K562 (cell line): Measurements from ENCODE around the gene MB21D2. TPM values are rescaled to one million over a fixed set of nuclear protein-coding genes. Genes with fewer than 3 reads are reported as not detected.

ENCODE experiments used
- ATAC-seq: fragments of 200-7000 bp; cut with Tn5 transposase; 3 replicates; pipeline ENCODE4 v1.9.1; 2020; ENCODE audit warnings: moderate library complexity
- BruUV-seq: library from RNA; stranded (reverse); fragments of 400-500 nt; replicated peaks from 2 replicates; lab custom pipeline; 2021; lab: Mats Ljungman, UMichigan
- CTCF ChIA-PET: fragments of 300-600 bp; formaldehyde crosslinking; extraction: SDS; loops from one replicate; lab custom pipeline; 2021; ENCODE audit warnings: low intra/inter-chr PET ratio; lab: Yijun Ruan, JAX
- POLR2A ChIA-PET: fragments of 300-600, 350-650 bp; sonication (Branson Sonifier 250); formaldehyde crosslinking; extraction: SDS; loops from one replicate; lab custom pipeline; 2021; ENCODE audit warnings: antibody characterized with exemption, inconsistent platforms; lab: Yijun Ruan, JAX
- DNase-seq, 4 experiments: peaks; one replicate each; pipeline versions ENCODE4 v3.0.0 to v3.0.0-alpha.2; 2011 to 2018; ENCODE audit warnings: low spot score in 3 of 4, mixed read lengths in 3 of 4; ENCODE audit errors: extremely low read depth in 1 of 4
- FAIRE-seq: peaks from 2 replicates; lab custom pipeline; 2011; peaks lifted over from hg19 to GRCh38; lab: Jason Lieb, UNC
- H2AFZ ChIP-seq: 2 replicates; pipeline ENCODE4 v1.6.0; 2011; ENCODE audit warnings: low read depth, low read length, control low read depth, inconsistent platforms
- H3K27ac ChIP-seq: fragments of 200-600 bp; 3 replicates; pipeline ENCODE4 v1.8.0; 2011; ENCODE audit warnings: low read depth, mild to moderate bottlenecking, control low read depth, inconsistent platforms, low read length, moderate library complexity, mixed read lengths; ENCODE audit errors: extremely low read depth
- H3K27me3 ChIP-seq, 2 experiments: fragments of 300-600 bp in 1 of 2; 2 replicates in 1 of 2; 3 replicates in 1 of 2; pipeline versions ENCODE4 v1.6.0 to v1.8.0; 2011; ENCODE audit warnings: inconsistent platforms in 2 of 2, low read length in 2 of 2, mild to moderate bottlenecking in 1 of 2, mixed read lengths in 1 of 2, moderate library complexity in 1 of 2; ENCODE audit not compliant: control insufficient read depth in 2 of 2, insufficient read depth in 2 of 2
- H3K36me3 ChIP-seq: fragments of 300-600 bp; 3 replicates; pipeline ENCODE4 v1.8.0; 2011; ENCODE audit warnings: mild to moderate bottlenecking, low read length, inconsistent platforms; ENCODE audit not compliant: control insufficient read depth, insufficient read depth
- H3K4me1 ChIP-seq, 2 experiments: fragments of 200-600 bp in 1 of 2; replicated peaks in 1 of 2; 2 replicates in 1 of 2; 3 replicates in 1 of 2; pipeline versions ENCODE4 v1.5.1 to v1.8.0; 2011; ENCODE audit warnings: inconsistent platforms in 2 of 2, low read length in 2 of 2, mild to moderate bottlenecking in 1 of 2, mixed read lengths in 1 of 2, moderate library complexity in 1 of 2; ENCODE audit not compliant: control insufficient read depth in 2 of 2, insufficient read depth in 2 of 2
- H3K4me2 ChIP-seq: 2 replicates; pipeline ENCODE4 v1.6.1; 2011; ENCODE audit warnings: low read length, control low read depth, inconsistent platforms, mixed read lengths; ENCODE audit not compliant: insufficient read depth
- H3K4me3 ChIP-seq: fragments of 200-600 bp; sonication (generic), shearing (Covaris generic); 2 replicates; pipeline ENCODE4 v1.5.1; 2016; ENCODE audit warnings: control low read depth, inconsistent platforms
- H3K79me2 ChIP-seq: fragments of 200-600 bp; 3 replicates; pipeline ENCODE4 v1.8.0; 2011; ENCODE audit warnings: low read length, inconsistent platforms; ENCODE audit not compliant: control insufficient read depth, insufficient read depth
- H3K9ac ChIP-seq, 2 experiments: 2 replicates each; pipeline versions ENCODE4 v1.6.0 to v1.6.1; 2011; ENCODE audit warnings: low read depth in 2 of 2, low read length in 2 of 2, control low read depth in 1 of 2, inconsistent platforms in 1 of 2, mild to moderate bottlenecking in 1 of 2, mixed read lengths in 1 of 2; ENCODE audit not compliant: insufficient read depth in 1 of 2
- H3K9me1 ChIP-seq: one replicate; pipeline ENCODE4 v1.6.0; 2011; ENCODE audit warnings: inconsistent platforms, mild to moderate bottlenecking, low read length, moderate library complexity; ENCODE audit not compliant: control insufficient read depth, insufficient read depth
- H3K9me3 ChIP-seq: replicated peaks from 2 replicates; pipeline ENCODE4 v1.5.1; 2011; ENCODE audit warnings: low read depth, low read length, inconsistent platforms; ENCODE audit not compliant: control insufficient read depth, insufficient read depth
- H4K20me1 ChIP-seq: replicated peaks from 2 replicates; pipeline ENCODE4 v1.6.1; 2011; ENCODE audit warnings: low read length, inconsistent platforms, mixed read lengths; ENCODE audit not compliant: control insufficient read depth, insufficient read depth
- AFF1 ChIP-seq, 2 experiments: fragments of 450-650 bp; IDR thresholded peaks; 2 replicates each; pipeline ENCODE4 v1.6.1; 2018; ENCODE audit warnings: mild to moderate bottlenecking in 2 of 2, low read depth in 1 of 2; ENCODE audit not compliant: partially characterized antibody in 2 of 2
- CBFA2T2 ChIP-seq: fragments of 450-650 bp; conservative IDR thresholded peaks from 2 replicates; pipeline ENCODE4 v1.6.1; 2017; ENCODE audit warnings: mild to moderate bottlenecking
- CEBPG ChIP-seq, 3 experiments: fragments of 200-800 bp in 1 of 3; sonication (Bioruptor generic) in 1 of 3; sonication (generic) in 1 of 3; formaldehyde crosslinking in 1 of 3; IDR thresholded peaks in 2 of 3; conservative IDR thresholded peaks in 1 of 3; 2 replicates each; pipeline versions ENCODE4 v1.6.1 to v1.8.0; 2016 to 2022; ENCODE audit warnings: missing compliant biosample characterization in 2 of 3, missing genetic modification characterization in 2 of 3, mild to moderate bottlenecking in 1 of 3, missing genetic modification reagents in 1 of 3
- ETV5 ChIP-seq: sonication (generic); formaldehyde crosslinking; IDR thresholded peaks from 2 replicates; pipeline ENCODE4 v1.4.0; 2020; ENCODE audit warnings: low read depth, mild to moderate bottlenecking, missing genetic modification reagents
- FOS ChIP-seq: IDR thresholded peaks from 3 replicates; pipeline ENCODE4 v1.6.1; 2011; ENCODE audit not compliant: insufficient read length; ENCODE audit errors: extremely low read depth
- LCOR ChIP-seq: sonication (generic); formaldehyde crosslinking; IDR thresholded peaks from 2 replicates; pipeline ENCODE4 v1.8.0; 2022; ENCODE audit warnings: mild to moderate bottlenecking, missing genetic modification reagents
- NEUROD1 ChIP-seq: fragments of 150-350 bp; IDR thresholded peaks from 2 replicates; pipeline ENCODE4 v1.6.1; 2014; ENCODE audit warnings: borderline replicate concordance, low read length, low read depth; ENCODE audit not compliant: partially characterized antibody
- PHB ChIP-seq: fragments of 250-450 bp; sonication (Bioruptor Pico); IDR thresholded peaks from 2 replicates; pipeline ENCODE4 v1.5.0; 2021
- PHF8 ChIP-seq: fragments of 200-600 bp; sonication (generic); IDR thresholded peaks from 2 replicates; pipeline ENCODE4 v1.6.1; 2012; ENCODE audit warnings: mixed run types, mild to moderate bottlenecking, inconsistent platforms, low read length, moderate library complexity, borderline replicate concordance
- RNF2 ChIP-seq: sonication (generic); IDR thresholded peaks from 2 replicates; pipeline ENCODE4 v1.6.1; 2016
- SMARCA5 ChIP-seq: fragments of 450-650 bp; IDR thresholded peaks from 2 replicates; pipeline ENCODE4 v1.6.1; 2016
- TAF1 ChIP-seq: IDR thresholded peaks from 2 replicates; pipeline ENCODE4 v1.6.1; 2011; ENCODE audit warnings: mild to moderate bottlenecking, low read length, moderate library complexity; ENCODE audit not compliant: insufficient read depth, control insufficient read depth, severe bottlenecking; ENCODE audit errors: extremely low read depth
- ZNF165 ChIP-seq: fragments of 250-450 bp; sonication (Bioruptor Pico); IDR thresholded peaks from 2 replicates; pipeline ENCODE4 v1.4.0; 2020; ENCODE audit warnings: borderline replicate concordance
- ZNF41 ChIP-seq: fragments of 250-450 bp; sonication (Bioruptor Pico); conservative IDR thresholded peaks from 2 replicates; pipeline ENCODE4 v1.4.0; 2020; ENCODE audit warnings: mild to moderate bottlenecking
- ZNF507 ChIP-seq: conservative IDR thresholded peaks from 2 replicates; pipeline ENCODE4 v1.6.1; 2017; ENCODE audit warnings: missing genetic modification characterization, missing compliant biosample characterization
- WGBS: fragments of 100-300 bp; shearing (Covaris generic); methylation state at CpG from one replicate; pipeline ENCODE4 v1.1.6; 2016; ENCODE audit warnings: low coverage, mixed read lengths; ENCODE audit not compliant: insufficient coverage; ENCODE audit errors: missing lambda C conversion rate; 5-methylcytosine and 5-hydroxymethylcytosine counted together
- in situ Hi-C: fragments of 300-500 bp; cut with MboI; formaldehyde crosslinking; loops from 4 replicates; pipeline ENCODE4 v1.15.0; 2018; ENCODE audit warnings: inconsistent platforms, mixed read lengths
- intact Hi-C: fragments of 100-400 bp; cut with micrococcal nuclease; formaldehyde crosslinking; loops from 2 replicates; pipeline ENCODE4 v1.14.2; 2022
- polyA plus RNA-seq, 8 experiments: library from polyadenylated mRNA; depleted of rRNA in 4 of 8; stranded (reverse) in 5 of 8; unstranded in 3 of 8; fragments of >200 nt; fragmentation: Nextera tagmentation in 2 of 8; fragmentation: Illumina TruSeq in 1 of 8; extraction: Ambion mirVana in 2 of 8; extraction: Trizol in 1 of 8; gene quantifications; 2 replicates each; pipeline versions ENCODE4 v1.2.1 to v1.2.3, GENCODE V29; 2011 to 2014; ENCODE audit warnings: inconsistent platforms in 1 of 8, missing spikeins in 1 of 8
- total RNA-seq, 7 experiments: library from RNA; depleted of rRNA in 6 of 7; stranded (reverse); fragments of >200 nt in 6 of 7; fragmentation: Illumina TruSeq in 2 of 7; extraction: Trizol in 2 of 7; gene quantifications; 2 replicates each; pipeline versions ENCODE4 v1.2.1 to v1.2.3, GENCODE V29; 2011 to 2021; ENCODE audit warnings: low replicate concordance in 1 of 7

The MB21D2 gene
- total and polyA plus RNA-seq, 9 of the 15 experiments (the other 6 are each of a cell fraction or from before 2014, with no cell fraction given): 0.01 TPM; not detected in 8

GRCh38 chr3:192830291-192831110 is 87.2 kb downstream of the MB21D2 start (continued):
- TF ChIP-seq RNF2 (no peak), LCOR (no peak), ZNF41 (CRISPR knock-in tag) (no peak), PHF8 (no peak)

GRCh38 chr3:192827863-192828594 is 89.6 kb downstream of the MB21D2 start:
- CTCF ChIA-PET: interaction anchor here (0.7 kb wide), 1 partner anchor 12 kb away, joined by 3 read pairs; no protein-coding TSS in a partner anchor
- POLR2A ChIA-PET: no interaction called here
- TF ChIP-seq NEUROD1 (no peak), FOS (no peak), TAF1 (no peak), CEBPG (CRISPR knock-in tag; IDR thresholded peaks at IDR 0.05) (no peak), CEBPG (tag; conservative IDR thresholded peaks at IDR 0.05 in 1 of 2, IDR thresholded peaks at IDR 0.05 in 1 of 2) (no peak), PHB (CRISPR knock-in tag) (no peak), ZNF165 (CRISPR knock-in tag) (no peak), ZNF507 (tag) (no peak), ETV5 (CRISPR knock-in tag) (no peak), AFF1 (IDR thresholded peaks at IDR 0.05; ENCODE audit: low read depth in 1 of 2, partially characterized antibody in 2 of 2) (no peak), SMARCA5 (no peak), CBFA2T2 (no peak)

More at GRCh38 chr3:192827863-192828594, 89.6 kb downstream of the MB21D2 start:
- intact Hi-C loops (no loop called here), in situ Hi-C loops (loop anchor here (10.0 kb wide), 1 partner anchor 217 kb away; no protein-coding TSS in a partner anchor)
- no peaks in the 10 kb centered on the region for H3K9me1 ChIP-seq
- no peak overlapping the region for H3K27ac ChIP-seq
- ATAC-seq: no peak
- DNase-seq: no peak
- no peak overlapping the region for H2AFZ ChIP-seq
- no peak for FAIRE-seq
- H3K4me1 ChIP-seq: no peaks in the 10 kb centered on the region
- H3K9me3 ChIP-seq: no peaks in the 10 kb centered on the region
- H3K79me2 ChIP-seq: no peaks in the 10 kb centered on the region
- BruUV-seq: no TSS peak
- no peaks in the 10 kb centered on the region for H3K27me3 ChIP-seq
- no peak overlapping the region for H3K4me2 ChIP-seq
- no peak overlapping the region for H3K9ac ChIP-seq
- no peaks in the 10 kb centered on the region for H3K36me3 ChIP-seq
- H3K4me3 ChIP-seq: no peak overlapping the region
- WGBS: 2% methylated on average over 7 of the region's 7 CpGs
- no peaks in the 10 kb centered on the region; the same call in 1 of the 2 replicates for H4K20me1 ChIP-seq
